Prostate gland (tissue), 2 donors: ENCODE measurements around the gene ZNF761. TPM values are rescaled to one million over a fixed set of nuclear protein-coding genes. Genes with fewer than 3 reads are reported as not detected.
"Not testable (repeated sequence)": the region's sequence is repeated elsewhere in the genome, so short reads cannot be mapped to it uniquely, and the experiment has no call there.

Experiments
- DNase-seq: peaks from one replicate; pipeline ENCODE4 v3.0.0-alpha.2; 2019; ENCODE audit warnings: low spot score
- H3K27ac ChIP-seq, 2 donors: fragments of 200-600 bp; sonication (generic); 2 replicates each; pipeline ENCODE4 v1.5.1; 2017 to 2019
- H3K27me3 ChIP-seq: fragments of 200-600 bp; sonication (generic); replicated peaks from 2 replicates; pipeline ENCODE4 v1.5.1; 2019; ENCODE audit not compliant: insufficient read depth
- H3K36me3 ChIP-seq, 2 donors: fragments of 200-600 bp; sonication (generic); 1 replicate in 1 of 2; 2 replicates in 1 of 2; pipeline versions ENCODE4 v1.5.1 to v1.8.1; 2017 to 2019
- H3K4me1 ChIP-seq: fragments of 200-600 bp; sonication (generic); replicated peaks from 2 replicates; pipeline ENCODE4 v1.5.1; 2019
- H3K4me3 ChIP-seq, 2 donors: fragments of 200-600 bp; sonication (generic); 2 replicates each; pipeline ENCODE4 v1.5.1; 2017 to 2019
- H3K9me3 ChIP-seq: fragments of 200-600 bp; sonication (generic); 2 replicates; pipeline ENCODE4 v1.5.1; 2017
- CTCF ChIP-seq, 4 experiments: fragments of 200-600 bp in 2 of 4; fragments of 450-650 bp in 2 of 4; sonication (generic) in 2 of 4; IDR thresholded peaks; 1 replicate in 3 of 4; 2 replicates in 1 of 4; pipeline ENCODE4 v1.5.1; 2016 to 2019; ENCODE audit warnings: antibody characterized with exemption in 4 of 4, mild to moderate bottlenecking in 2 of 4, moderate library complexity in 2 of 4
- POLR2A ChIP-seq: fragments of 450-650 bp; IDR thresholded peaks from one replicate; pipeline ENCODE4 v1.6.1; 2016; ENCODE audit warnings: antibody characterized with exemption, mild to moderate bottlenecking
- POLR2AphosphoS5 ChIP-seq: sonication (generic); formaldehyde crosslinking; IDR thresholded peaks from one replicate; pipeline ENCODE4 v1.6.1; 2017; ENCODE audit warnings: antibody characterized with exemption
- WGBS: methylation state at CpG from one replicate; pipeline ENCODE4 v1.1.5; 2018; 5-methylcytosine and 5-hydroxymethylcytosine counted together
- intact Hi-C: fragments of 100-400 bp; cut with DNase I; formaldehyde crosslinking; loops from one replicate; pipeline ENCODE4 v1.14.2; 2022
- total RNA-seq, 2 donors: library from RNA; depleted of rRNA; stranded (reverse); fragments of >200 nt; gene quantifications; one replicate each; pipeline ENCODE4 v1.1.0, GENCODE V29; 2016

ZNF761 gene
- total RNA-seq, 2 donors from 2014 or later = 48.3 to 51.7 TPM

GRCh38 chr19:53485046-53486004 lies 53.5 kb downstream of the ZNF761 start:
- Histone ChIP-seq H3K27ac (no peak overlapping the region), H3K36me3 (no peaks in the 10 kb centered on the region), H3K4me1 (peaks cover 3% of the 10 kb centered on the region), H3K4me3 (no peak overlapping the region), H3K27me3 (no peaks in the 10 kb centered on the region), H3K9me3 (no peaks in the 10 kb centered on the region)
- no peak for TF ChIP-seq POLR2AphosphoS5
- DNase-seq = no peak
- intact Hi-C loops = no loop called here
- WGBS = 91% methylated on average over 8 of the region's 8 CpGs

- WGBS = 90% methylated on average over 5 of the region's 5 CpGs
- H3K27ac ChIP-seq = no peak overlapping the region
- DNase-seq = no peak
- intact Hi-C loops = no loop called here
- H3K4me1 ChIP-seq = peaks cover 3% of the 10 kb centered on the region
- H3K27me3 ChIP-seq = no peaks in the 10 kb centered on the region
- TF ChIP-seq POLR2AphosphoS5 = no peak
- TF ChIP-seq CTCF (IDR thresholded peaks at IDR 0.05) = no peak
- TF ChIP-seq POLR2A = no peak
- no peak overlapping the region for H3K4me3 ChIP-seq
- no peaks in the 10 kb centered on the region for H3K9me3 ChIP-seq
- H3K36me3 ChIP-seq = peaks cover 3 to 7% of the 10 kb centered on the region in 2 donors
Measured at GRCh38 chr19:53492153-53492552, 60.4 kb downstream of the ZNF761 start.

- H3K27me3 ChIP-seq, H3K4me3 ChIP-seq, H3K36me3 ChIP-seq, H3K9me3 ChIP-seq, intact Hi-C loops: not testable (repeated sequence)
- peak; percentile 49 for TF ChIP-seq POLR2AphosphoS5
- Histone ChIP-seq H3K27ac (peak overlapping the region; percentile 66 to 88), H3K4me1 (peaks cover 11% of the 10 kb centered on the region)
- 34% methylated on average over 11 of the region's 11 CpGs for WGBS
- peak; percentile 58 for DNase-seq
Measured at GRCh38 chr19:53497311-53498023, 65.7 kb downstream of the ZNF761 start.

GRCh38 chr19:53498024-53498395 lies 66.2 kb downstream of the ZNF761 start:
- not testable (repeated sequence) for H3K9me3 ChIP-seq
- WGBS = 39% methylated on average over 4 of the region's 4 CpGs

GRCh38 chr19:53503151-53503550 lies 71.4 kb downstream of the ZNF761 start:
- WGBS = 37% methylated on average over 7 of the region's 7 CpGs
- DNase-seq, H3K4me3 ChIP-seq, H3K9me3 ChIP-seq, H3K36me3 ChIP-seq, H3K4me1 ChIP-seq, H3K27me3 ChIP-seq, intact Hi-C loops: not testable (repeated sequence)
- peak overlapping the region in 1 of 2 donors; percentile 47 for H3K27ac ChIP-seq

More at GRCh38 chr19:53498024-53498395, 66.2 kb downstream of the ZNF761 start:
- DNase-seq = peak; percentile 49
- H3K4me3 ChIP-seq, H3K27me3 ChIP-seq, H3K36me3 ChIP-seq, intact Hi-C loops: not testable (repeated sequence)
- H3K27ac ChIP-seq = peak overlapping the region; percentile 66 to 88
- H3K4me1 ChIP-seq = peaks cover 11% of the 10 kb centered on the region

- intact Hi-C loops, H3K9me3 ChIP-seq, H3K36me3 ChIP-seq, H3K4me1 ChIP-seq, H3K27me3 ChIP-seq: not testable (repeated sequence)
- WGBS = 1% methylated on average over 12 of the region's 14 CpGs
- Histone ChIP-seq H3K4me3 (peak overlapping the region in 1 of 2 donors; percentile 19), H3K27ac (peak overlapping the region in 1 of 2 donors; percentile 86)
- DNase-seq = peak; percentile 46
Measured at GRCh38 chr19:53503671-53504364, 72.0 kb downstream of the ZNF761 start.

- peak; percentile 42 for TF ChIP-seq POLR2AphosphoS5
- peak in 1 of 4 experiments; percentile 41 for TF ChIP-seq CTCF (IDR thresholded peaks at IDR 0.05)
- intact Hi-C loops, H3K9me3 ChIP-seq, H3K4me1 ChIP-seq, H3K27me3 ChIP-seq, H3K36me3 ChIP-seq: not testable (repeated sequence)
- Histone ChIP-seq H3K4me3 (peak overlapping the region in 1 of 2 donors; percentile 24), H3K27ac (peak overlapping the region; percentile 68 to 86)
- peak; percentile 46 for DNase-seq
- WGBS = 3% methylated on average over 13 of the region's 13 CpGs
Measured at GRCh38 chr19:53504365-53504703, 72.5 kb downstream of the ZNF761 start.
